ENCODE results near the gene RAVER1.

The RAVER1 gene

DNA sequence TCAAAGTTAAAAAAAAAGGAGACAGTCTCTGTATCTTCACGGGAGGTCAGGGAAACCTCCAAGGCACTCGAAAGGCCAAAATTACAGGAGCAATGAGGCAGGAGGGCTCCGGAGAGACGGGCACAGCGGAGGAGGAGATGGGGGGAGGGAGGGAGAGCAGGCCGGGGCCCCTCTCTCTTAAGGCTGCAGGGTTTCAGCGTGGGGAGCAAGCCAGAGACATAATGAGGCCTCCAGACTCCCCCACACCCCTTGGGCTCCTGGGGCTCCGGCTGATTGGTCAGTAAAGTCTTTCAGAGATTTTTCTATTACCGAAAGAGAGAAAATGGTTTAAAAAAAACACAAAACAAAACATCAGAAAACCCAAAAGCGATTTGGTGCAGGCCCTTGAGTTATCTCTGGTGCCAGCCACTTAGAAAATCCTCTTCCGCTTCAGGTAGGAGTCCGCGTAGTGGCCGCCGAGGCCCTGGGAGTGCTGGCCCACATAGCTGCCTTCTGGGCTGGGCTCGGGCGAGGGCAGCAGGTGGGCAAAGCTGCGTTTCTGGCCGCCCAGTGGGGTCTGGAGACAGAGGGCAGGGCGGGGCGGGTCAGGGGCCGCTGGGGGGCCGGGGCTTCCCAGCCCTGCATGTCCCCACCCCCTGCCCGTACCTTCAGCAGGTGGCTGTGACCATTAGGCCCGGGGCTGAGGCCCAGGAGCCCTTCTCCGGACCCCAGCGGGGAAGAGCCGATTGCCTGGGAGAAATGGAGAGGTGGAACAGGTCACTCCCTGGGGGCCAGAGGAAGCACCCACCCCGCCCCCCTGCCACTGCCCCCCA, 16.1 kb downstream of the RAVER1 start:
- no peak for DNase-seq

DNA sequence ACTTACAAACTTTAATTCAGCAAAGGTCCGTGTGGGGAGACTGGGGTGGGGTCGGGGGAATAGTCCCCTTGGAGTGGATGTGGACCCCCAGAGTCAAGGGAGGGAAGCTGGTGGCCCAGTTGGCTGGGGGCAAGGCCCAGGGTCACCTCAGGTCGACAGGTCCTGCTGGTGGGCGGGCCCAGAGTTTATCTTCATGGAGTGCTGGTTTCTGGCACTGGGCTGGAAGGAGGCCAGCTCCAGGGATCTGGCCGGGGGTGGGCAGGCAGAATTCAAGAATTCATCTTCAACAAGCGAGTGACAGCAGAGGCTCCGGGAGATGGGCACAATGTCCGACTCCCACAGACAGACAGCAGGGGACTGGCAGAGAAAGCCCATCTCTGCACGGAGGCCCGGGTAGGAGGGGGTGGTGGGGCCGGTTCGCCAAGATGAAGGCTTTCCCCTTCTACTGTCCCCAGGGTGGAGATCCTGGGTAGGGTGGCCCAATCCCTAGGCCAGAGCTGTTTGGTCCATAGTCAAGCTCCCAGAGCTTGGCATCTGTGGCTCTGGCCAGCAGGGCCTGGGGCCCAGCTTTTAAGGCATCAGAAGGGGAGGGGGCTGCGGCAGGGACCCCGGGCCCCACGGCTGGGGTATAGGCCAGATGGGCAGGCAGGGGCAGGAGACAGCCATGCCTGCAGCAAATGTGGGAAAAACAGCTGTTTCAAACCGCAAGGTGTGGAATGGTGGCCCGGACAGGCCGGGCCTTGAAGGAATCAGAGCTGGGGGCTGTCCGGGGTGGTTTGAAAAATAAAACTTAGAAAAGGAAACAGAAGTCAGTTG, 16.9 kb downstream of the RAVER1 start:
- no peak for DNase-seq

DNA sequence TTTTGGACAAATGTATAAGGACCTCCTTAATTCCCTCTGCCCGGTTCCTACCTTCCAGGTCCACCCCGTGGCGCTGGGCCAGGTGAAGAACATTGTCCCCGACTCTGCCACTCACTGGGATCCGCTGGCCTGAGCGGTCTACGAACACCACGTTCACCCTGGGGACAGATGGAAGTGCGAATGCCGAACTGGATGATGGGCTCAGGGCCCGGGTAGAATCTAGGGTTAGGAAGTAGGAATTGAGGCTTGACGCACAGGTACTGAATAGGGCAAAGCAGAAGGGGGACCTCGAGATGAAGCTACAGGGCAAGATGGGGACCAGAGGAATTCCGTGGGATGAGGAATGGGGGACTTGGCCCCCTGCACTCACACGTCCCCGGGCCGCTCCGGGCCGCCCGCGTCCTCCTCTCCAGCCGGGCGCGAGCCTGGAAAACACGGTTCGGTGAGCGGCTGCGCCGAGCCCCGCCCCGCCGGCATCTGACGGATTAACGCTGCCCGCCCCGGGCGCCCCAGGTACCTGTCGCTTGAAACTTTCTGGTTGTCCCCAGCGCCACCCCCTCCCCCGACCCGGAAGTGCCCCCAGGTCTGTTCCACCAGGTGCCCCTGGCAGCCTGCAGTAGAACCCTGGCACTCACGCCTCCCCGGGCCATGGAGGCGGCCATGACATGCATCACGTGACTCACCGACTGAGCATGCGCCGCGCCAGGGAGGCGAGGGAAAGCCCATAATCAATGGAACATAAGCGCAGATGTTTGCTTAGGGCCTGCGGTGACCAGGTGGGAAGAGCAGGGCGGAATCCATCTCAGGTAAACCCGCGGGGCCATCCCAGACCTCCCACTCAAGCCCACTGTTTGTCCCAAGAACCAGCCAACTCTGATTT, 17.8 kb downstream of the RAVER1 start, which contains the start of gene FDX2:
TSS of gene FDX2 (minus strand) at position 681 of the 880 bp plus-strand sequence. CDS start at position 662, 19 bp downstream.
- DNase-seq, result no peak

- DNase-seq, result no peak
These were observed 23.9 kb downstream of the RAVER1 start, which contains the start of gene ZGLP1 for GRCh38 chr19:10309423-10309822. ZGLP1 (minus strand) TSS chr19:10309815.

GRCh38 chr19:10306327-10306726, 27.0 kb downstream of the RAVER1 start:
- no peak for DNase-seq

GRCh38 chr19:10305139-10305806, 28.1 kb downstream of the RAVER1 start:
- no peak for DNase-seq

DNA sequence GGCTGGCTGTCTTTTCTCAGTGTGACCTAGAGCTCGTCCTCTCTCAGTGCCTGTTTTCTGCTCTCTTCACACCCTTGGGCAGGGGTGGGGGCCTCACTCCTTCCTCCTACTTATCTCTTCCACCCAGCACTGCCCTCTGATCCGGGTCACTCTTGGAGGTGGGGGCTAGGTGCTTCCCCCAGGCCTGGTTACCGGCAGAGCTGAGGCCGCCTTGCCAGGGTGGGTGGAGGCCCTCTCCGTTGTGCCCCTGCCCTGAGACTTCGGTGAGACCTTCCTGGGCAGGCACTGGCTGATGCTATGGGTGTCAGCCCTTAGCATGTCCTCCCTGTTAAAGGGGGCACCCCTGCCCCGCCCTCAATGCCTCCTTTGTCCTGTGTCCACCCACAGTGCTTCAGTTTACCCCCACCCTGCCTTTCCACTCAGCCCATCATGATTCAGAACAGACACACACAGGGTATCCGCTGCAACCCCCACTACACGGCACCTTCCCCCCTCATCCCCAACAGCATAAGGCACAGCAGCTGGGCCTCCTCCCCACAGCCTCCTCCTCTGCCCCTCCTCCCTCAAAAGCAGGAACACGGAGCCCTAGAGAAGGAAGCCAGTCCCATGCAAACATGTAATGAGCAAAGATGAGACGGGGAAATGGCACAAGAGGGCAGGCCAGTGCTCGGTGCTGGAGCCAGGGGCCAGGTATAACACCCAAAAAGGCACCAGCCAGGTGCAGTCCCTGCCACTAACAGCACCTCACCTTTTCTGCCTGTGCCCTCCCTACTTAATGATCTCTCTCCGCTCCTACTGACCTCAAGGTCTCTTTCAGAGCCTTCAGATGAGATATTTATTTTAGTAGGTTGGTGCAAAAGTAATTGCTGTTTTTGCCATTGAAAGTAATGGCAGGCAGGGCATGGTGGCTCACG, 33.5 kb downstream of the RAVER1 start:
- no peak for DNase-seq

DNA sequence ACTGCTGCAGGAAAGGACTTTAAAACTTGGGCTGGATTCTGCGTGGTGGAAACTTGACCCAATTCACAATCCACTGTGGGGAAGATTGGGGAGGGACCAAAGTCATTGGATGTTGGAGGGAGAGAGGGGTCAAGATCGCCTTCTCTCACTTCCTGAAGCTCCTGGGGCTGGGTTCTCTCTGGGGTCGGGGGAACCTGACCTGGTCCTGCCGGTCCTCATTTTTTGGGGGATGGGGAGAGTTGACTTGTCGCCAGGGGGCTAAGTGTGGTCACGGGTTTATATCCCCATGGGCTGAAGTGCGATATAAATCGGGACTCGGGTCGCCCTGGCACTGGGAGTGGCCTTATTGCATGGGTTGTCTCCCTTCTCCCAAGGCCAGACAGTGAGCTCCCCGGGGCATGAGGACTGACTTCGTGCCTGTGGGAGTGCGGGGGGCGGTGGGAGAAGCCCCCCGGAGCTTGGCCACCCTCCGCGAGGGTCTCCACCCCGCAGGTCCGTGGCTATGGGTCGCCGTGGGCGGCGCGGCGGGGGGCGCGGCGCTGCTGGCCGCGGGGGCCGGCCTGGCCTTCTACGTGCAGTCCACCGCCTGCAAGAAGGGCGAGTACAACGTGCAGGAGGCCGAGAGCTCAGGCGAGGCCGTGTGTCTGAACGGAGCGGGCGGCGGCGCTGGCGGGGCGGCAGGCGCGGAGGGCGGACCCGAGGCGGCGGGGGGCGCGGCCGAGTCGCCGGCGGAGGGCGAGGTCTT, 37.3 kb downstream of the RAVER1 start:
- no peak for DNase-seq

DNA sequence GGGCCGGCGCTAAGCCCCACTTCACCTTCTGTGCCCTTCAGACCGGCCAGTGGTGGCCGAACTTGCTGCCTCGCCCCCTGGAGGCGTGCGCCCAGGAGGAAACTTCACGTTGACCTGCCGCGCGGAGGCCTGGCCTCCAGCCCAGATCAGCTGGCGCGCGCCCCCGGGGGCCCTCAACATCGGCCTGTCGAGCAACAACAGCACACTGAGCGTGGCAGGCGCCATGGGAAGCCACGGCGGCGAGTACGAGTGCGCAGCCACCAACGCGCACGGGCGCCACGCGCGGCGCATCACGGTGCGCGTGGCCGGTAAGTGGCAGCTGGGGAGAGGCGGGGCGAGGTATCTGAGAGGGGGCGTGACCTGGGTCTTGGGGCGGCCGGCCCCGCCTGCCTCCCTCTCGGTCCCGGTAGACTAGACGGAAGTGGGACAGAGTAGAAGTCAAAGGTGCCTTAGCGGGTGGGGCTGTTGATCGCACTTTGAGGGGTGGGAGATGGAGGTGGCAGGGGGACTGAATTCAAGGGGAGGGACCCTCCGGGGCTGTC, 38.0 kb downstream of the RAVER1 start:
- DNase-seq, result no peak

GRCh38 chr19:10294368-10294697, 39.0 kb downstream of the RAVER1 start:
- no peak for DNase-seq

DNA sequence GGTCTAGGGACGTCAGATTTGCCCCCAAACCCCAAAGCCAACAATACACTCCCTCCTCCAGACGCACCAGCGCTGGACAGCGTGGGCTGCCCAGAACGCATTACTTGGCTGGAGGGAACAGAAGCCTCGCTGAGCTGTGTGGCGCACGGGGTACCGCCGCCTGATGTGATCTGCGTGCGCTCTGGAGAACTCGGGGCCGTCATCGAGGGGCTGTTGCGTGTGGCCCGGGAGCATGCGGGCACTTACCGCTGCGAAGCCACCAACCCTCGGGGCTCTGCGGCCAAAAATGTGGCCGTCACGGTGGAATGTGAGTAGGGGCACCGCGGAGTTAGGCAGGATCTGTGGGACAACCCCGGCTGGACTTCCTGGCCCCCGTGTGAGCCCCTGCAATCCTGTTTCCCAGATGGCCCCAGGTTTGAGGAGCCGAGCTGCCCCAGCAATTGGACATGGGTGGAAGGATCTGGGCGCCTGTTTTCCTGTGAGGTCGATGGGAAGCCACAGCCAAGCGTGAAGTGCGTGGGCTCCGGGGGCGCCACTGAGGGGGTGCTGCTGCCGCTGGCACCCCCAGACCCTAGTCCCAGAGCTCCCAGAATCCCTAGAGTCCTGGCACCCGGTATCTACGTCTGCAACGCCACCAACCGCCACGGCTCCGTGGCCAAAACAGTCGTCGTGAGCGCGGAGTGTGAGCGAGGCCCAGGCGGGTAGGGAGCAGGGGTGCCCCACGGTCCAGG, 39.5 kb downstream of the RAVER1 start:
- no peak for DNase-seq

GRCh38 chr19:10292789-10293636, 40.3 kb downstream of the RAVER1 start:
- DNase-seq, result no peak

GRCh38 chr19:10292206-10292788, 41.0 kb downstream of the RAVER1 start:
- no peak for DNase-seq

GRCh38 chr19:10291554-10292205, 41.6 kb downstream of the RAVER1 start:
- no peak for DNase-seq

DNA sequence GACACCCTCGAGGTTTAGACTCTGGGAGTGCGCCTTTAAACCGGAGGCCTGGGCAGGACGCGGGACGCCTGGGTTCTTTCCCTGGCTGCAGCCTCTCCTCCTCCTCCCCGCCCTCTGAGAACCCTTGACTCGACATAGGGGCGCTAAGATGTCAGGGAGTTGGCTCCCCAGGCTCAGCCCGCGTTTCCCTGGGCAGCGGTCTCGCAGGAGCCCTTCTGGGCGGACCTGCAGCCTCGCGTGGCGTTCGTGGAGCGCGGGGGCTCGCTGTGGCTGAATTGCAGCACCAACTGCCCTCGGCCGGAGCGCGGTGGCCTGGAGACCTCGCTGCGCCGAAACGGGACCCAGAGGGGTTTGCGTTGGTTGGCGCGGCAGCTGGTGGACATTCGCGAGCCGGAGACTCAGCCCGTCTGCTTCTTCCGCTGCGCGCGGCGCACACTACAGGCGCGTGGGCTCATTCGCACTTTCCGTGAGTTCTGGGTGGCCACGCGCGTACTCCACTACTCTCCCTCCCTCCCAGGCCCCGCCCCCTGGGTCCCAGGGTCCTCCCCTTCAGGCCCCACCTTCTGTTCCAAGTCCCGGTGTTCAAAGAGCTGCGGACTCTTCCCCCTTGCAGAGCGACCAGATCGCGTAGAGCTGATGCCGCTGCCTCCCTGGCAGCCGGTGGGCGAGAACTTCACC, 42.3 kb downstream of the RAVER1 start:
- no peak for DNase-seq

DNA sequence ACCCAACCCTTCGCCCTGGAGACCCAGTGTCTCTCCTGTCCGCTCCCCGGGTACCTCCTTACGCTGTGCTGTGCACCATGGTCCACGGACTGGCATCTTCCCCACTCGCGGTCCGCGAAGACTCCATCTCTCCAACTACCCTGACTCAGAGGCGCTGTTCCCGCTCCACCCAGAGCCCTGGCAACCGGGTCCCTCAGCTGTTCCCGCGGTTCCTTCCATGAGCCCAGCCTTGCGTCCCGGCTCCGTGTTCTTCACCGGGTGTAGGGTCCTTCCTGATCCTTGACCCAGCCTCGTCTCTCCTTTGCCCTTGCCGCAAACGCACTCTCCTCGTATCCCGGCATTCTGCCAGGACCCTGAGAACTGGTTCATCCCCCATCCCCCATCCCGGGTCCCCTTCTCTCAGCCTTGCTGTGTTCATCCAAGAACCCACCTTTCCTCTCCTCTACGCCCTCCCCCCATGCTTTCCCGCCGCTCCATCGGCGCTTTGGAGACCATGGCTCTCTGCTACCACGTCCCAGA, 42.9 kb downstream of the RAVER1 start:
- no peak for DNase-seq

- no peak for DNase-seq
These were observed 43.4 kb downstream of the RAVER1 start, which contains the start of gene ICAM5 for GRCh38 chr19:10289836-10290356. ICAM5 (plus strand) TSS chr19:10289952; CDS start chr19:10290044, 92 bp downstream.

Data from NCI-H187 treated with DMSO at 0.1 percent for 48 hours (cell line).